Measurements from ENCODE around the gene NXNL2.

Gene NXNL2

GRCh38 chr9:88580961-88581360 lies 46.0 kb downstream of the NXNL2 start:
- no peaks in the 10 kb centered on the region for H4K20me1 ChIP-seq (ENCODE audit: low read depth, low read length)
- H3K27me3 ChIP-seq (ENCODE audit: low read length), result no peaks in the 10 kb centered on the region
- H3K4me2 ChIP-seq (ENCODE audit: low read depth, low read length, poor library complexity, severe bottlenecking), result no peak overlapping the region
- no peak for TF ChIP-seq EZH2phosphoT487 (conservative IDR thresholded peaks at IDR 0.05; ENCODE audit: low read length)
- no peaks in the 10 kb centered on the region for H3K79me2 ChIP-seq (ENCODE audit: insufficient read depth, low read length)
- no peaks in the 10 kb centered on the region for H3K36me3 ChIP-seq (ENCODE audit: low read length)
- H2AFZ ChIP-seq (ENCODE audit: low read depth, low read length, severe bottlenecking), result no peak overlapping the region
- no peak overlapping the region for H3K9ac ChIP-seq (ENCODE audit: low read length)
- no peak overlapping the region for H3K27ac ChIP-seq (ENCODE audit: low read depth, low read length)
- no peaks in the 10 kb centered on the region for H3K9me3 ChIP-seq (ENCODE audit: insufficient read depth, low read length)
- no peaks in the 10 kb centered on the region for H3K9me2 ChIP-seq (replicated peaks; ENCODE audit: insufficient read depth, low read length)
- no peak overlapping the region for H3K4me3 ChIP-seq (ENCODE audit: insufficient read depth, low read length, poor library complexity, severe bottlenecking)
- H3F3A ChIP-seq (ENCODE audit: insufficient read depth), result no peaks in the 10 kb centered on the region

GRCh38 chr9:88583901-88584596 lies 49.1 kb downstream of the NXNL2 start:
- no peak overlapping the region for H3K27ac ChIP-seq (ENCODE audit: low read depth, low read length)
- TF ChIP-seq CTCF (IDR thresholded peaks at IDR 0.05; ENCODE audit: insufficient read depth, low read length, poor library complexity, severe bottlenecking) (no peak), EZH2phosphoT487 (conservative IDR thresholded peaks at IDR 0.05; ENCODE audit: low read length) (no peak)
- H3K9ac ChIP-seq (ENCODE audit: low read length), result no peak overlapping the region

GRCh38 chr9:88585426-88585825 lies 50.4 kb downstream of the NXNL2 start:
- H4K20me1 ChIP-seq (ENCODE audit: low read depth, low read length), result no peaks in the 10 kb centered on the region
- H3K9ac ChIP-seq (ENCODE audit: low read length), result no peak overlapping the region
- H3K4me3 ChIP-seq (ENCODE audit: insufficient read depth, low read length, poor library complexity, severe bottlenecking), result no peak overlapping the region
- H3K27ac ChIP-seq (ENCODE audit: low read depth, low read length), result no peak overlapping the region
- no peaks in the 10 kb centered on the region for H3F3A ChIP-seq (ENCODE audit: insufficient read depth)
- H2AFZ ChIP-seq (ENCODE audit: low read depth, low read length, severe bottlenecking), result no peak overlapping the region
- H3K4me2 ChIP-seq (ENCODE audit: low read depth, low read length, poor library complexity, severe bottlenecking), result no peak overlapping the region
- no peak for TF ChIP-seq EZH2phosphoT487 (conservative IDR thresholded peaks at IDR 0.05; ENCODE audit: low read length)
- no peak for TF ChIP-seq CTCF (IDR thresholded peaks at IDR 0.05; ENCODE audit: insufficient read depth, low read length, poor library complexity, severe bottlenecking)
- no peaks in the 10 kb centered on the region for H3K36me3 ChIP-seq (ENCODE audit: low read length)
- H3K9me2 ChIP-seq (replicated peaks; ENCODE audit: insufficient read depth, low read length), result no peaks in the 10 kb centered on the region
- no peaks in the 10 kb centered on the region for H3K9me3 ChIP-seq (ENCODE audit: insufficient read depth, low read length)
- H3K27me3 ChIP-seq (ENCODE audit: low read length), result no peaks in the 10 kb centered on the region
- H3K79me2 ChIP-seq (ENCODE audit: insufficient read depth, low read length), result no peaks in the 10 kb centered on the region

More at GRCh38 chr9:88583901-88584596, 49.1 kb downstream of the NXNL2 start:
- no peaks in the 10 kb centered on the region for H3K27me3 ChIP-seq (ENCODE audit: low read length)
- H3K36me3 ChIP-seq (ENCODE audit: low read length), result no peaks in the 10 kb centered on the region
- no peaks in the 10 kb centered on the region for H3F3A ChIP-seq (ENCODE audit: insufficient read depth)
- no peak overlapping the region for H2AFZ ChIP-seq (ENCODE audit: low read depth, low read length, severe bottlenecking)
- no peaks in the 10 kb centered on the region for H4K20me1 ChIP-seq (ENCODE audit: low read depth, low read length)
- no peak overlapping the region for H3K4me2 ChIP-seq (ENCODE audit: low read depth, low read length, poor library complexity, severe bottlenecking)
- H3K9me3 ChIP-seq (ENCODE audit: insufficient read depth, low read length), result no peaks in the 10 kb centered on the region
- H3K4me3 ChIP-seq (ENCODE audit: insufficient read depth, low read length, poor library complexity, severe bottlenecking), result no peak overlapping the region
- no peaks in the 10 kb centered on the region for H3K79me2 ChIP-seq (ENCODE audit: insufficient read depth, low read length)
- no peaks in the 10 kb centered on the region for H3K9me2 ChIP-seq (replicated peaks; ENCODE audit: insufficient read depth, low read length)

GRCh38 chr9:88586452-88586851 lies 51.5 kb downstream of the NXNL2 start:
- H3K9me3 ChIP-seq (ENCODE audit: insufficient read depth, low read length), result no peaks in the 10 kb centered on the region
- H3F3A ChIP-seq (ENCODE audit: insufficient read depth), result no peaks in the 10 kb centered on the region
- H3K27me3 ChIP-seq (ENCODE audit: low read length), result no peaks in the 10 kb centered on the region
- no peak overlapping the region for H3K4me3 ChIP-seq (ENCODE audit: insufficient read depth, low read length, poor library complexity, severe bottlenecking)
- H2AFZ ChIP-seq (ENCODE audit: low read depth, low read length, severe bottlenecking), result no peak overlapping the region
- H3K4me2 ChIP-seq (ENCODE audit: low read depth, low read length, poor library complexity, severe bottlenecking), result no peak overlapping the region
- H3K36me3 ChIP-seq (ENCODE audit: low read length), result no peaks in the 10 kb centered on the region
- no peak overlapping the region for H3K9ac ChIP-seq (ENCODE audit: low read length)
- no peak for TF ChIP-seq CTCF (IDR thresholded peaks at IDR 0.05; ENCODE audit: insufficient read depth, low read length, poor library complexity, severe bottlenecking)
- no peak for TF ChIP-seq EZH2phosphoT487 (conservative IDR thresholded peaks at IDR 0.05; ENCODE audit: low read length)
- H3K27ac ChIP-seq (ENCODE audit: low read depth, low read length), result no peak overlapping the region
- H4K20me1 ChIP-seq (ENCODE audit: low read depth, low read length), result no peaks in the 10 kb centered on the region
- no peaks in the 10 kb centered on the region for H3K79me2 ChIP-seq (ENCODE audit: insufficient read depth, low read length)
- no peaks in the 10 kb centered on the region for H3K9me2 ChIP-seq (replicated peaks; ENCODE audit: insufficient read depth, low read length)
